Measurements from ENCODE around the gene PROB1.
"Not testable (repeated sequence)": the region's sequence is repeated elsewhere in the genome, so short reads cannot be mapped to it uniquely, and the experiment has no call there.

The PROB1 gene

DNA sequence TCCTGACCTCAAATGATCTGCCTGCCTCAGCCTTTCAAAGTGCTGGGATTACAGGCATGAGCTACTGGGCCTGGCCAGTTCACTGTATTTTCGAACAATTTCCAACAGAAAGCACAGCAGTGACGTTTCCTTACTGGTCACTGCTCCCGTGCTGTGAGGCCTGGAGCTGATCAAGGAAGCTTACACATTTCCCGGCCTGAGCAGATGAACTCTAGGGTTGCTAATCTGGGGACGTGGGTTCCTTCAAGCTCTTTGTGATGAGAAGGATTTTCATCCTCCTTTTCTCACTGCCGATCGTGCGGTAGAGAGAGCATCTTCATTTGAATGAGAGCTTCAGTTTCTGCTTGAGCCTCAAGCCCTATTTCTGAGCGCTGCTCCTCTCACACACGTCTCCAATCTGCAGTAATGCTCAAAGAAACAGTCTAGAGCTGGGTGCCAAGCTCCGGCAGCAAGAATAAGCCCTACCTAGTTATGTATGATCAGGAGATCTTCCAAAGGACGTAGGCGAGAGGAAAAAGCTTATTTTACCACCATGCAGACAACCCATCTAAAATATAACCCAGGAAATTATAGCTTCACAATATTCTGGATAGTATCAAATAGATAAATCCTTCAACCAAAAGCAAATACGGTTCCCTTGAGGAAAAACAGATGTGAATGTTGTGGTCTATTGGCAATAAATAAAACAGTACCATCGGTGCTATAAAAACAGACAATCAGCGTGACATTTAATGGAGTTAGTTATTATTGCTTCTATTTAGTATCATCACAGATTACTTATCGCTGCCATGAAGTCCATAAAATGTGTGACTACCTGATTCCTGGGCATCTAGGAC, 16.3 kb upstream of the PROB1 start:
- DNase-seq: no peak

DNA sequence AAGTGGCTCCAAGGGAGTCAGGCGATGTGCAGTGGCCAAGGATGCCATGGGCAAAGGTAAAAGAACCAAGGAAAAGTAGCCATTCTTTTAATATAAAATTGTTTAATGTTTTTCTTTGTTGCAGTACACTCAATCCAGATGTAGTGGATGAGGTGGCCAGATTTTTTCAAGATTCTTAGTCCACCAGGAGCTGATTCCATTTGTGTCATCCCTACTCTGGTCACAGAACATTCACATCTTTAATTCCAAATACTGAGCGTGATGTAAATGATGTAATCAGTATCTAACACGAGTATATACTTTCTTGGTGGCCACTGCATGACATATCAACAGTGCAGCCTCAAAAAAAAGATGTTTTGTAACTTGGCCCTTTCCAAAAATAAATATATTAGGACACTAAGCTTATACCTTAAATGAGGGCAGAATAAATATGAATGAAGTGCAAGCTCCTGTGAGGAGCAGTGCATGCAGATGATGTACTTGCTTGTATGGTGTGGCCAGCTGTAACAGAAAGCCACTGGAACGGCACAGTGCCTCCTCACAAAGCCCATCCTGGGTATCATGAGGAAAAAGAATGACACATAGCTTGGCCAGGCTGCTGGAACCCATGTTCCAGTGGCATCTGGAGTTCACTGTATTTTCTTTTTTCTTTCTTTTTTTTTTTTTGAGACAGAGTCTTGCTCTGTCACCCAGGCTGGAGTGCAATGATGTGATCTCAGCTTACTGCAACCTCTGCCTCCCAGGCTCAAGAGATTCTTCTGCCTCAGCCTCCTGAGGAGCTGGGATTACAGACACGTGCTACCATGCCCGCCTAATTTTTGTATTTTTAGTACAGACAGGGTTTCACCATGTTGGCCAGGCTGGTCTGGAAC, 15.5 kb upstream of the PROB1 start:
- no peak for DNase-seq

GRCh38 chr5:139409116-139409515, 14.2 kb upstream of the PROB1 start:
- DNase-seq: not testable (repeated sequence)

DNA sequence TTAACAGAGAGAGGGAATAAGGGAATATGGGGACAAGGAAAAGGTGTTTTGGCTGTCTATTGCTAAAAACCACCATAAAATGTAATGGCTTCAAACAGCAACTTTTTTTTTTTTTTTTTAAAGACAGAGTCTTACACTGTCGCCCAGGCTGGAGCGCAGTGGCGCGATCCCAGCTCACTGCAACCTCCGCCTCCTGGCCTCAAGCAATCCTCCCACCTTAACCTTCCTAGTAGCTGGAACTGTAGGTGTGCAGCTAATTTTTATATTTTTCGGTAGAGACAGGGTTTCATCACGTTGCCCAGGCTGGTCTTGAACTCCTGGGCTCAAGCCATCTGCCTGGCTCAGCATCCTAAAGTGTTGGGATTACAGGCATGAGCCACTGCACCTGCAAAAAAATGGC, 13.3 kb upstream of the PROB1 start:
- no peak for DNase-seq

- DNase-seq: no peak
Observed at GRCh38 chr5:139407517-139407916, 12.6 kb upstream of the PROB1 start.

DNA sequence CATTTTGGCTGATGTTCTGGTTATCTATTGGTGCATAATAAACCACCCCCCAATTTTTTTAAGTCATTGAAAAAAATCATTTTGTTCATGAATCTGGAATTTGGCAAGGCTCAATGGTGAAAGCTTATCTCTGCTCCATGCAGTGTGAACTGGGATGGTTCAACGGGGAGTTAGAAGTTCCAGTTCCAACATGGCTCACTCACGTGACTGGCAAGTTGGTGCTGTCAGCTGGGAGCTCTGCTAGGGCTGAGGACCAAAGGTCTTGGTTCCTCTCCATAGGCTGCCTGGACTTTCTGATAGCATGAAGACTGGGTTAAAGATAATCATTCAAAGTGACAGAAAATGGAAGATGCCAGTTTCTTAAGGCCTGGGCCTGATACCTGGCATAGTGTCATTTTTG, 12.1 kb upstream of the PROB1 start:
- DNase-seq: no peak

- DNase-seq: no peak
Observed at GRCh38 chr5:139404484-139404840, 9.6 kb upstream of the PROB1 start.

- peak; percentile 61 for DNase-seq
Observed at GRCh38 chr5:139403787-139404483, 9.0 kb upstream of the PROB1 start, which contains the start of gene SPATA24. SPATA24 (minus strand) TSS chr5:139404089; CDS start chr5:139404060, 29 bp downstream.

GRCh38 chr5:139403418-139403786, 8.5 kb upstream of the PROB1 start:
- no peak for DNase-seq

DNA sequence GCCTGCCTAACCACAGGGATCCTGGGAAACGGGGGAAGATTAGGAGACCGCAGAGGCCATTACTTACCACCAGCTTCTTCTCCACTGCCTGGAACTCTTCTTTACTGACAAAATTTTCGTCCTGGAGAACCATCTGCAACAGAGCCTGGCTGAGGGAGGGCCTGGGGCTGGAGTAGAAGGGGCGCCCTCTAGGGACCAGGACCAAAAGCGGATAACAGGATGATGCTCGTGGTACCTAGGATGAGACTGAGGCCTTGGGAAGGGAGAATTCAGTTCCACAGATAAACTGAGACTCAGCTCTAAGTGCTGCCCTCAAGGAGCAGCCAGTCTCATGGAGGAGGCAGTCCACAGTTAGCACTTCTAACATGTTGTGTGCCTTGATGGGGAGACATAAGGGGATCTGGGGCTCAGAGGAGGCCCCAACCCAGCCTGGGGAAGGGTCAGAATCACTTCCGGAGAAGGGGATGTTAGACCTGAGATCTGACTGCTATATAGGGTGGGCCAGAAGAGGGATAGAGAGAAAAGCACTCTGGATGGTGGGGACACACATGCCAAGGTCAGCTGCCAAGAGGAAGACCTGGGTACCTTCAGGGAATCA, 7.8 kb upstream of the PROB1 start:
- DNase-seq: no peak

GRCh38 chr5:139401546-139401945, 6.6 kb upstream of the PROB1 start:
- no peak for DNase-seq

GRCh38 chr5:139399501-139400121, 4.7 kb upstream of the PROB1 start:
- DNase-seq: no peak

DNA sequence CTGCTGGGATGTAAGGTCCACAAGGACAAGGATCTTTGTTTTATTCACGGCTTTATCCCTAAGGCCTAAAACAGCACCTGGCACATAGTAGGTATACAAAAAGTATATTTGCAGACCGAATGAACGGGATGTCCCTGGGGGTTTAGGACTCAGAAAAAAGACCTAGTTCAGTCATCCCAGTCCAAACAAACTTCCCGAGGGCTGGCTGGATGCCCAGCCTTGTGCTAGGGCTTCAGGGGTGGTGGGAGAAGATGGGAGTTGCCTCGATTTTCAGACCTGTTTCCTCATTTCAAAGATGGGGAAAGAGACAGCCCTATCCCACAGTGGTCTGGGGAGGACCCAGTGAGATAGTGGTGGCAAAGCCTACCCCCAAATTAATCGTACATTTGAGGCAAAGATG, 3.0 kb upstream of the PROB1 start:
- DNase-seq: no peak

DNA sequence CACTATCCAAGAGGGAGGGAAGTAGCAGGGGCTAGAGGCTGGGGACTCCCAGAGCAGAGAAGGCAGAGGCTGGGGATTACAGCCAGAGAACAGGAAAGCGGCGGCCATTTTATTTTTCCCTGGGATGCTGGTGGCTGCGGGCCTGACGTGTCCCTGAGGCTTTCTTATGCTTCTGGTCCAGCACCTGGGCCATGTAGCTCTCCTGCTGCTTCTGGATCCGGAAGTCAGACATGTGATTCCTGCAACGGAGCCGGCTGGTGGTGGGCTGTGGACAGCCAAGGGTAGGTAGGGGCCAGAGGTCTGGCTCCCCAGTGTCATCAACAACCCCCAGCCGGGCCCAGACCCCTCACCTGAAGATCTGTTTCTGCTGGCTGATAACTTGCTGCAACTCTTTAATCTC, 1.8 kb upstream of the PROB1 start:
- DNase-seq: no peak

GRCh38 chr5:139395844-139396640, 1.1 kb upstream of the PROB1 start:
- no peak for DNase-seq

GRCh38 chr5:139394123-139394653, 716 bp downstream of the PROB1 start:
- no peak for DNase-seq

DNA sequence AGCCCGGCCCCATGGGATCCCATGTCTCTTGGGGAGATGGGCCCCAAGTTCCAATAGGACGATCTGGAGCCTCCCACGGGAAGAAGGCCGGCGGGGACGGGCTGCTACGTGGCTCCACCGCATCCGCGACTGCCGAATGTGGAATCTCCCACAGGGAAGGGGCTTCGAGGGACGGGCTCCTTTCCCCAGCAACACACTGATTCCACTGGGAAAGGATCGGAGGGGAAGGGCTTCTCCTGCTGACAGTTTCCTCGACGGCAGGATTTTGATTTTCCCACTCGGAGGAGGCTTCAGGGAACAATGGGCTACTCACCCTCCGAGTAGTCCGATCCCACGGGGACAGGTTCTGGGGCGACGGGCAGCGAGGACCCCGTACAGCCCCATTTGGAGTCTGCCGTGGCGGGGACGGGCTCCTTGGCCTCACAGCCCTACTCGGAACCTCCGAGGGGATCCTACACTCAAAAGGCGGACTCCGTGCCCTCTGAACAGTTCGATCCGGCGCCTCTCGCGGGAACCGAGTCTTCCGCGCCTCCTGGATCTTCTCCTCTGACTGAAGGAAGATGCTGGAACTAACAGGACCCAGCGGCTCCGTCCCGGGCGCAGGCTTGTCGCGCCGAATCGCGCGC, 1.3 kb downstream of the PROB1 start:
- DNase-seq: no peak

- DNase-seq: no peak
Observed at GRCh38 chr5:139392678-139393496, 2.0 kb downstream of the PROB1 start.

DNA sequence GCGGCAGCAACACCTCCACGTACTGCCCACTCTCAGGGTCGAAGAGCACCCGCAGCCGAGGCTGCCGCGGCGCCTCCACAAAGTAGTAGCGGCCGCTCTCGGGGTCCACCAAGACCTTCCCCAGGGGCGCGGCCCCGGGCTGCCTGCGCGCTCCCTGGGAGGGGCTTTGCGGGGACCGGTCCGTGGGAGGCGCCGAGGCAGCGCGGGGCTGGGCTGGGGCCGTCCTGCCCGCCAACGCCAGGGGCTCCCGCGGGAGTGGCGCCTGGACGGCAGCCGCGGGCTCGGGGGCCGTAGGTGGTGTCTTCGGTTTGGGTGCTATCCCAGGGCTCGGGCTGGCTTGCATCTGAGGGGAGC, 2.6 kb downstream of the PROB1 start:
- no peak for DNase-seq

All from KG1 (cell line).